HT-29 (cell line): Measurements from ENCODE around the gene NR2F1-AS1. TPM values are rescaled to one million over a fixed set of nuclear protein-coding genes. Genes with fewer than 3 reads are reported as not detected.
A peak's percentile ranks its signal among the peaks of the same experiment; 100 is the strongest.

Source experiments
- DNase-seq: peaks from one replicate; pipeline ENCODE4 v3.0.0-alpha.2; 2015; ENCODE audit warnings: low spot score
- total RNA-seq: library from RNA; depleted of rRNA; stranded (reverse); fragments of >200 nt; shearing (Covaris generic); gene quantifications from 2 replicates; pipeline ENCODE4 v1.2.3, GENCODE V29; 2014; rRNA removed

Gene NR2F1-AS1
- 2.8 and 4.1 TPM in 2 replicates for total RNA-seq

DNA sequence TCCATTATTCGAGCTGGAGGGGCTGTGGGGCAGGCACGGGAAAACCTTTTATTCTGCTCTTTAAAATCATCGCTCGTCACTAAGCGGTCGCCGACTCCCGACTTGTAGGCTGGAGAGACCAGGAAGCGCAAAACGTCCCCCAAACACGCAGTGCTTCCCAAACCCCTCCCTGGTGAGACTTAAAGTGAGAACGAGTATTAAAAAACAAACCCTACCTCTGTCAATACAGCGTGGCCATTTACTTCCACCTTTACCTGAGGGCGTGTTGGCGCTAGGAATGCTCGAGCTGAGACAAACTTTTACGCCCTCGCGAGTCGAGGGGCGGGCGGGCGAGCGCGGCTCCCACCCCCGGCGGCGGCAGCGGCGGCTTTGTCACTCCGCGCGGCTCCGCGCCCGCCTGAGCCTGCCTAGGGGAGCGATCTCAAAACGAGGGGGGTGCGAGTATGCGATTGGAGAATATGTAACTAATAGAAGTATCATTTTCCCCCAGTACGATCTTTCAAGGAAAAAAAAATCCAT lies at the start of gene NR2F1-AS1:
TSS of gene NR2F1-AS1 (minus strand) at position 293 of the 519 bp plus-strand sequence.
- DNase-seq: no peak

DNA sequence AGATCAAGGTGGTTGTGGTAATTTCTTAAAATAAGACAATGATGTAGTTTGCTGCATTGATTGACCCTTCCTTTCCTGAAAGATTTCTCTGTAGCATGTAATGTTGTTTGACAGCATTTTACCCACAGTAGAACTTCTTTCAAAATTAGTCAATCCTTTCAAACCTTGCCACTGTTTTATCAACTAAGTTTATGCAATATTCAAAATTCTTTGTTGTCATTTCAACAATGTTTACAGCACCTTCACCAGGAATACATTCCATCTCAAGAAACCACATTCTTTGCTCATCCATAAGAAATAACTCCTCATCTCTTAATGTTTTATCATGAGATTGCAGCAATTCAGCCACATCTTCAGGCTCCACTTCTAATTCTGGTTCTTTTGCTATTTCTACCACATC lies 45.8 kb upstream of the NR2F1-AS1 start:
- no peak for DNase-seq

DNA sequence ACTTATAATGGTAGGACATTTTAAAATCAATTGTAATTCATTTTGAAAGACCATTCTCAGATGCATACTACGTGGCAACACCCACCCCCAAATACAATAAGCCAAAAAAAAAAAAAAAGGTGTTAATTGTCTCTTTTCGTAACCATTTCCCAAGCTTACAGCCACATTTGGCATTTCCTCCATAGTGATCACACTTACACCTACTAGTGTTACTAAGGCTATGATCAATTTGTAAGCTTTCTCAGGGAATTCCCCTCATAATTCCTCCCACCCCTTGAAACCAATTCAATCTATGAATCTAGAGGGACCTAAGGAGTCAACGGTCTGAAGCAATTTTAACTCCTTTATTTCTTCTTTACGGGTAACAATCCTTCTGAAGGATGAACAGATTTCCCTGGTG lies 42.1 kb upstream of the NR2F1-AS1 start:
- no peak for DNase-seq

DNA sequence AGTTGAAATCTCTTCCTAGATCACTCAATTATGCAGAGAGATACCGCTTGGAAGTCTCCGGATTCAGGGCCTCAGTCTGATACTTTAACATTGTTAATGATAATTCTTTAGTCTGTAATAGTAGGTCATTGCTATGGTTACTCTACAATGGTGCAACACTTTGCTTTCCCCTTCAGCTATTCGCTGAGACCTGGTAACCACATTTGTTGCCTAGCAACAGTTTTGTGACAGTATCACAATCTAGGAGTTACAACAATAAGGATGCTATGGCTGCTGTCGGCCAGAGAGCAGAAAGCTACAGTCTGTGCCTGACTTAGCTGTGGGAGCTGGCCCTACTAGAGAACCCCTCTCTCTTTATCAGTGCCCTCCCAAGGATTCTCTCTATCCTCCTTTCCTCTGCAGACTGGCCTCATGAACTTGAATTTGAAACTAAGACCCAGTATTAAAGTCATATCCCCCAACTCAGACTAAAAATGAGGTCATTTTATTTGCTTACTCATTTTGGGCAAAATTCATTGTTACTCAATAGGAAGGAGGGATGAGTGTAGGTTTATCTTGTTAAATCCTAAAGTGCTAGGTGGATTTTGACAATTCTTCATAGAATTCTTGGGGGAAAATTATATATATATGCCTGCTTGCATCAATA lies 41.3 kb upstream of the NR2F1-AS1 start:
- DNase-seq: peak; percentile 64

DNA sequence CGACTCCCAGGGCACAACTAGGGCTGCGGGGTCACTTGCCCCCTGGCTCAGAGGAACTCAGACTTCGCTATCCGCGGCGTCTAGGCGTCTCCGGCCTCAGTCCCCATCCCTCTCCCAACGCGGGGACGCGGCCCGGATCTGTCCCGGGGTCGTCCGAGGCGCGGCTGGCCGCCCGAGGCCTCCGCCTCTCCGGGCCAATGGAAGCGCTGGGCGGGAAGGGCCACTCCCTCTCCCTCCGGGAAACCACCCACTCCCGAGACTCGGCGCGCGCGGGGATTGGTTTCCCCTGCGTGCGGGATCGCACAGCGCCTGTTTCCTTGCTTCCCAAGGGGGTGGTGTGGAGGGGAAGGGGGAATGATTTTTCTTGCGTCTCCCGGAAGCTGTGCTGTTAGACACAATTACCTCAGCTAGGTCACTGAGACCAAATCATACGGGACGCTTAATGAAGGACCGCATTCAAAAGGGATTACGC lies 40.3 kb upstream of the NR2F1-AS1 start:
- peak; percentile 72 for DNase-seq

DNA sequence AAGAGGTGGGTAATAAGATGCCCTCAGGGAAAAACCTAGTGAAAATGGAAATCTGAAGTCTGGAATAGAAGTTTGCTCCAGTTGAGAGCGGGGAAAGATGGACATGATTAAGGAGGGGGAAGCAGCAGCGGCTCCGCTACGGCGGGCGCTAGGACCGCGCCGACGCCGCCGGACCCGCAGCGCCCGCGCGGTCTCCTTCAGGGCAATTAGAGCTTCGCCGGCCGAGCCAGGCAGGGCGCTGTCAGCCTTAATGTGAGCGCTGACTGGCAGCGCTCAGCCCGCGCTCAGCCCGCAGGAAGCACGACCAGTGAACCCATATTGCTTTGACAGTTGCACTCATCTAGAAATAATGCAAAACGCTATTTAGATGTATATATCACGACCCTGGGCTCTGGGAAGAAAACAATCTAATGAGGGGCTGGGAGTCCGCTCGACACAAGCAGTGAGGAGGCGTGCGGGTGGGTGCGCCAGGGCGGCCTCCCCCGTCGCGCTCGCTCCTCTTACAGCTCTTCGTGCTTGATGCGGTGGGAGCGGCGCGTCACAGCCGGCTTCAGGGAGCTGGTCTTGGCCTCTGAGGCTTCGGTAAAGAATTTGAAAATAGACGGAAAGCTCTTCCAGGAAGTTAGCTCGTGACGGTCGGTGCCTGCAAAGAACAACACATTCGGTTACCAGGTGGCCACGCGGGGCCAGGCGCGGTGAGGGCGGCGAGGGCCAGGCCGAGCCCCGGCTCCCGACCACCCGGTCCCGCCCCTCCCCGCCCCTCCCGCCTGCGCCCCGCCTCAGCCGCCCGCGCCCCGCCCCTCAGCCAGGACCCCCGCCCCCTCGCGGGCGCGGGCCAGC lies 39.7 kb upstream of the NR2F1-AS1 start:
- peak; percentile 87 for DNase-seq

DNA sequence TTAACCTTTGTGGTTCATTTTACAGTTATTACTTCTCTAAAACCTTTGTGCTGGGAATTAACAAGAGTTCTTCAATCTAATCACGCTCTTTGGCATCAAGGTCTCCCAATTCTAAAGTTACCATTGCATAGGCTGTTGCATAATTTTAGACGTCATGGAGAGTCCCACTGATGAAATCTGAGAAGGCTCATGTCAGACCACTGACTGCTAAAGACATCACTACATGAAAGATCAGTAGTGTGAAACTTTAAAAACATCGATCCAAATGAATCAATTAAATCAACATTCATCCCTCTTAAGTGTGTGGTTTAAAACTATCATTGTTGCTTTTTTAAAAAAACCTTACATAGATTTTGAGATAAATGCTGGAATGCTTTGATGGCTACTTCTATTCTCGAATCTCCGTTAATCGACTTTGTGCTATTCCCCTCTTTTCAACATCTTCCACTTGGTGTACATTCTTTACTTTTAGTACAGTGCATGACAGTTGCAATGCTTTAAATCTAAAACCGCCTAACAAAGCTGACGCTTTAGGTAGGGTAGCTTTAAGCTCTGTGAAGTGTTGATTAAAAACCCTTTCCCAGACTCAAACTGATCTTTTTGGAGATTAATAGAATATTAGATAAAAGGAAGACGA lies 35.6 kb upstream of the NR2F1-AS1 start:
- DNase-seq: no peak

DNA sequence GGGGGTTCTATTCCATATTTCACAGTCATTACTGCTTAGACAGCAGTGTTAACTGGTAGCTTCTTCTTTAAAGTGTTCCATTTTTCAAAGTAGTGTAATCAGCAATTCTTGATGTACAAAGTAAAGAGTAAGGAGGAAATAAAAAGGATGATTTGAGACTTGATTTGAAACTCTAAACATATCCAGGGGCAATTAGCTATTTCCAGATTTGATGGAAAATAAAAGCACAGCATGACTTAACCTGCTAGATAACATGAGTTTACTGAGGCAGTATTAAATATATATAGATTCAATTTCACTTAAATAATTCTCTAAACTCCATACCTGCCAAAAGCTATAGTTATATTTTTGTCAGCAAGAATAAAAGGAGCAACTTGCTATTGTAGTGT lies 31.8 kb upstream of the NR2F1-AS1 start:
- no peak for DNase-seq

DNA sequence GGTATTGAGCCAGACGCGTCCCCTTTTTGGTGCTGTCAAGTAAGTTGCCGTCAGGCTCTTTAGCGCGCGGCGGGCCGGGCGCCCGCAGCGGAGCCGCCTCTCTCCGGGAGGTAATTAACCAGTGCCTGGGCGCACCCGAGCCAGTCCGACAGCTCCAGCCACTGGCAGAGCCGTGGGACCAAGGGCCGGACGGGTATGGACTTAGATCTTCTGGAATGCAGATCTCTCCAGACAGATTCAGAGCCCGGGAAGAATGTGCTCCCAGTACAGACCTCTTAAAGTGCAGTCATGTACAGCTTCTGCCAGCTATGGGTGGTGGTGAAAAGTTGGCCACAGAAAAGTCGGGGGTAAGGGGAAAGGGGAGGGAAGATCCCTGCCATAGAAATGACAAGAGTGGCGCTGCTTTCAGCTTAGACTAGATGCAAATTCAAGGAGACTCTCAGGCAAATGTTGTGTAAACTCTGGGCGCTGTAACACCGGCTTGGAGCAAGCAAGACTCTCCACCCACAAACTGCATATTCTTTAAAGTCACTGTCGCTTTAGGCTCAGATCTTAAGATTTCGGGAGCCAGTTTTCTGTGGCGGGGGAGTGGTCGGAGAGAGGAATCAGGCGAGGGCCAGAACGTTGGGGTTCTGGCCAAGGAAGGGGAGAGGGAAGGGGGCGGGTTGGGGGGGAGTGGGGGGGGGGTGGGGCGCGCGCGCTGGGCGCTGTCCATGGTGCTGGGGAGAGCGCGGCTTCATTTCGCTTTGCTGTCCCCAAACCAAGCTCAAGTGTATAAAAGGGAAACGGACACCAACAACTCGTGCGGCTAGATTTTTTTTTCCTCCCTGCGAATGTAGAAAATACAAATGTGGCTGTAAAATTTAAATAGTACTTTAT lies 31.2 kb upstream of the NR2F1-AS1 start:
- DNase-seq: peak; percentile 20

DNA sequence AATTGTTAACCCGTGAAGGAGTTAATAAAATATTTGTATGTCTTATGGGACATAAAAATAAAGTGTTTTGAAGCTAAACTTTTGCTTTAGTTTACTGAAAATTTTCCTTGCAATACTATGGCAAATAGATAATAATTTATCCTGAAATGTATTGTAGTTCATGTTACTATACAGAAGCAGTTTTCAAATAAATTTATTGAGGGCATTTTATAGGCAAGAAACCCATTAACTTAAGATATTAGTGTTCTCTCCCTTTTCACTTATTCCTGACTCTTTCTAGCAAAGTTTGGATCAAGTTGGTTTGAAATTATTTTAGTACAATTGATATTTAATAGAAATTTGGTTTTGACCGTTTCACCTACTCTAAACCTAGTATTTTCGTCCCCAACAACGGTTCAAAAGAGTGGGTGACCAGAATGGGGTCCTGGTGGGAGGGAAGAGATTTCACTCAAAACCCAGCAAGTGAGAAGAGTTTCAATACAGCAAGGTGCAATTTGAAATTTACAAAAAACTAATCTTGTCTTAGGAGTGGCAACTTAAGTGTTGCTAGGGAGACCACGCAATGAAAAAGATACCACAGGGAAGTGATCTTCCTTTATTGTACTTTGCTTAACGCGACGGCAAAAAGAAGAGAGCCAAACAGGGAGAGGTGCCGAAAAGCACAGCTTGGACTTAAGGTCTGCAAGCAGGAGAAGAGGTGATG lies 30.4 kb upstream of the NR2F1-AS1 start:
- no peak for DNase-seq

DNA sequence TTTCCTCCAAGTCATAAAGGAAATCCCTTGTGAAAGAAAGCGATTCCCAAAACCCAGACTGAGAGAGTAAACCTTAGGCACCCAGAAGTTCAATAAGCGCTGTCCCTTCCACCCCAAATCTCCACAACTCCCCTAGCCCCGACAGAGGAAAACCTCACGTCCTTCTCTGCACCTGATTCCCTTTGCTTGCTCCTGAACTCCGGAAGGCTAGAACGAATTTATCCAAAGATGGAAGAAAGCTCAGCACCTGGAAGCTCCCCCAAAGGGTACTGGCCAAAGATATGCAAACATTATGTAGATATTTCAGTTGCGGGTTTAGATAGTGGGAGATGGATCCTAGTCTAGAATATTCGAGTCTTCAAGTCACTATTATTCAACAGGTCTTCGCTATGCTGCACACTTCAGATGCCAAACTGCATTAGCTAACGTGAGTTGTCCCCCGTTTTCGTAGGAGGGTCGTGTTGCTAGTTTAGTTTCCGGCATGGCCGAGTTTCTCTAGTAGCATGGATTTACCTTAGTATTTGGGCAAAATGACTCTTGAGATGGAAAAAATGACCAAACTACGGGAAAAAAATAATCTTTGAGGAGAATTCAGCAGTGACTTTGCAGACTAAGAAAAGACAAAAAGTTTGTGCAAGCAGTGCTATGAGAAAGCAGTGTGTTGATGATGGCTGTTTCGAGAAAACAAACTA lies 29.7 kb upstream of the NR2F1-AS1 start:
- no peak for DNase-seq

DNA sequence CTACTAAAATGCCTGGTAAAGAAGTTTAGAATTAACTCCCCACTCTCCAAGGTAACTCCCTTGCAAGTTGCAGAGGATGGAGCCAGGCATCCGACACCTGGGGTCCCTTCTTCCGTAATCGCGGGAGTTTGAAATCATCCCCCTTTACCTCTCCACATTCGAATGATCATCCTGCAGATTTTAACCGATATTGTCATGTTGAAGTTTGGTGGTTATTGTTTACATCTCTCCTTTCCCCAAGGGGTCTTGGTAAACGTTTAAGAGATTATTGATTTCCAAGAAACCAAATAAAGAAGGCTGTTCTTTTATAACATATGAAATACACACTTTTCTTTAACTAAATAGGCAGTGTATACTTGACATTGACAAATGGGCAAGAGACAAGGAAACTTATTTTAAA lies 28.7 kb upstream of the NR2F1-AS1 start:
- DNase-seq: no peak

DNA sequence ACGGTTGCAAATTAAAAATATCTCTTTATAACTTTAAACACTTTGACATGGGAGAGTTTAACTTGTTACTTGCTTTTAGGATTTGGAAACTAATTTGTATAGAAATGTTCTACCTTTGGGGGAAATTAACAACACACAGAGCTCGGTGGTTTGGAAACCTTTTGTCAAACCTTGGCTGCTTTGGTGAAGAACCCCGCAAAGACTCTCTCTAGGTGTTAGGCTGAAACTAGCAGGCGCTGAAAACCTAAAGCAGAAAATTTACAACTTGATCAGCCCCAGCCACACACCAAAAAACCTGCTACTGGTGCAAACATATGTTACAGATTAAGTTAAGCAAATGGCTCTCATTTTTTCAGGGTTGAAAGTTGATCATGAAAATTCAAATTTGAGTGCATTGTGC lies 27.8 kb upstream of the NR2F1-AS1 start:
- DNase-seq: no peak

DNA sequence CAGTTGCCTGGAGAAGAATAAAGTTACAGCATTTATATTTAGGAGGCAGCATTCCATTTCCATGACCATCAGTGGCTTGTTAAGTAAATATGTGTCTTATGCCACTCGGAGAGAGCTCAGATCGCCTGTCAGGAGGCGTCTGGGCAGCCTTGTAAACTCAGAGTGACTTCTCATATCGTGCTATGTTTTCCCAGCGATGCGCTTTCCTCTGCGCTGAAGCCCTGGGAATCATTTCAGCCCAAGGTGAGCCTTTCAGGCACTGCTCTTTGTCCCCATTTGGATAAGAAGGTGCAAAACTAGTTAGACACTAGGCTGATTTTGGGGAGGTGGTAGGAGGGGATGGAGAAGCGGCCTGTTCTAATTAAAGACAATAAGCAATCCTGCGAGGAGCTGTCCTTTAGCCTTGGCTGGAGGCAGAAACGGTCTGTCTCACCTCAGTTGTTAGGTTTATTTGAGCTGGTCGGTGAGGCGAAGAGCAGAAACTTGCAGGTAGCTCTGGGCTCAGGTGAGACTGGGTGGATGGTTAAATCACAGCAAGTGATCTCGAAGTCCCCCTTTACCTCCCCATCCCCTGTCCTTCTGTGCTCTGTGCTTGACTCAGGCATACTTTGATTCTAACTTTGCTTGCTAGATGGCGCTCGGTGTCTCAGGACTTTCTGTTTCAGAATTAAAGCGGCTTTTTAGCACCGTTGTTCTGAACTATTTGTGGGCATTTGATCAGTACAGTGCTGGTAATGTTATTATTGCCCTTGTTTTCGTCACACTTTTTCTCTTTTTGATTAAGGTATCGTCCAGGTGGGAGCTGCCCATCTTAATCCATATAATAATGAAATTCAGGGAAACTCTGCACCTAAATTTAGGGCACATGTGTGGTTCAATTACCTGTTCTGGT lies 26.6 kb upstream of the NR2F1-AS1 start:
- DNase-seq: peak; percentile 67

DNA sequence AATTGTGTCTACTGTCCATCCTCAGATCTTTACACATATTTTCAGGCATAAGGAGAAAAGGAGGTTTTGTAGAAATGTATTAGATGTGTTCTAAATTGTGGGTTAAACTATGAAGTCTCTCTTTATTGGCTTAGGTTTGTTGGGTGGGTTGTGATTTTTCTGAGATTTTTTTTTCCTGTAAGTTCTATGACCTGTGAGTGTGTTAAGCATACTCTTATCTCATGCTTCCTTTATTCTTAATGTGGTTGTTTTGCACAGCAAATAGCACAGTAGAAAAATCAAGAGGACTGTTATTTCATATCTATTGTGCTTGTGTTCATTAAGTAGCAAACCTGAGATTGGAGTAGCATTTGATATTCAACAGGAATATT lies 25.3 kb upstream of the NR2F1-AS1 start:
- DNase-seq: no peak

DNA sequence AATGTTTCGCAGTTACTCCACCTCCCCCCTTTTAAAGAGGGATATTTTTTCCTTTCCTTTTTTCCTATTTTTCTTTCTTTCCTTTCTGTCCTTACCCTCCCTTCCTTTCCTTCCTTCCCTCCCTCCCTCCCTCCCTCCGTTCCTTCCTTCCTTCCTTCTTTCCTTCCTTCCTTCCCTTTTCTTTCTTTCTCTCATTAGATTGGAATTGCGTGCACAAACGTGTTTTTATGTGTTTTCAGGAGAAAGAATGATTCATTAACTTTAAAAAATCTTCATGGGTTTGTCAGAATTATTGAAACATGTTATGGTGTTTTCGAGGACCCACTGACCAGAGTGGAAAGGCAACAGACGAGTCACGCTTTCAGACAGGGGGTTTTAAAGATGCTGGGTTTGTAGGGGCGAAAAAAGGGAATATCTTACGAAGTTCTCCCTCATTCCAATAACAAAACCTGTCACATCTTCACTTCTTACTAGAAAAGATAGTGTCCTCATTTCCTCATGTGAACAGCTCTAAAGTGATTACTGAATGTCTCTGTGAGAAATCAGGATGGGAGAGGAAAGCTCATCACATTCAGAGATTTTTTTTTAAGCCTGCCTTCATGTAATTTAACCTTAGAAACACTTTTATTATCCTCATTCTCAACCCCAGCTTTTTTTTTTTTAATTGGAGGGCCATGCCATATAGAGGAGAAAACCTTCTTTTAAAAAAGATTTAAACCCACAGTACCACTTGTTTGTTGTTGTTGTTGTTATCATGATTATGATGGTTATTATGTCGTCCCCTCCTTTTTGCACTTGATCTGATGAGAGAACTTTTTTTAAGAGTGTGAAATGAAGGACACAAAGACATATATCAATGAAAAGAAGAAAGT lies 23.9 kb upstream of the NR2F1-AS1 start:
- DNase-seq: no peak

DNA sequence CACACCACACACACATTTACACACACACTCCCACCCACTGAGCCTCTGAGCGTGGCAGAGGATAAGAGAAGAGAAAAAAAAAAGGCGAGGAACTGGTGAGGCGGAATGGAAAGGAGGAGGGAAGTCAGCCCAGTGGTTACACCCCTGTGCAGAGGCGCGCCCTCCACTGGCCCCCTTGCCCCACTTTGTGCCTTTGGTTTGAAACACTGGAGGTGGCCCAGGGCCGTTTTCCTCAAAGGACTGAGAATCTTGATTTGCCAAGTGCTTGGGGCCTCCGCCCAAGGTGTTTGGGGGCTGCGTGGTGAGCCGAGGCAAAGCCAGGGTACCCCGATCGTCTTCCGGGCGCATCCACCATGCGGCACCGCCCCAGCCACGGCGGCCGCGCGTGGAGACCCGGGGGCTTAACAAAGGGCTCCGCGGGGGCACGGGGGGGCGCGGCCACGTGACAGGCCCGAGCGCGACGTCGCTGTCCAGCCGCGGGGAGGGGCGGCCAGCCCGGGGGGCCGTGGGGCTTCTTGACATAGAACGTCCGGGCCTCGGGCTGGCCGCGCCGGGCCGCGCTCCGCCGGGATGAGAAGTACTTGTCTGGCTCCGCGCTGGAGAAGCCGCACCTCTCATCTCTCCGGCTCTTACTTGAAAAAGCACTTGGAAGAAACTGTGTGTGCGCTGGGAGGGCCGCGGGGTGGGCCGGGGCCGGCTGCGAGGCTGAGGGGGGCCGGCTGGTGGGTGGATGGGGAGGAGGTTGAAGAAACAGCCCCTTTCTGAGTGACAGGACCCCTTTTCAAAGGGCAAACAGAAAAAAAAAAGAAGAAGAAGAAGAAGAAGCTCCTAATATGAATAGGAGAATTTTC lies 23.0 kb upstream of the NR2F1-AS1 start:
- DNase-seq: no peak
